GM18951 (cell line): ENCODE measurements around the gene NPLOC4.
A peak's percentile ranks its signal among the peaks of the same experiment; 100 is the strongest.

Experiments used
- POLR2A ChIP-seq: IDR thresholded peaks from 4 replicates; pipeline ENCODE4 v1.6.1; 2011; ENCODE audit warnings: mild to moderate bottlenecking; ENCODE audit not compliant: insufficient read length, insufficient read depth; ENCODE audit errors: extremely low read depth
- in situ Hi-C: fragments of 300-500 bp; cut with MboI; formaldehyde crosslinking; loops from one replicate; pipeline ENCODE4 v1.12.0; 2022; ENCODE audit warnings: low sequenced_read_pairs, mixed read lengths, inconsistent platforms; ENCODE audit not compliant: unreplicated experiment

NPLOC4 gene

DNA sequence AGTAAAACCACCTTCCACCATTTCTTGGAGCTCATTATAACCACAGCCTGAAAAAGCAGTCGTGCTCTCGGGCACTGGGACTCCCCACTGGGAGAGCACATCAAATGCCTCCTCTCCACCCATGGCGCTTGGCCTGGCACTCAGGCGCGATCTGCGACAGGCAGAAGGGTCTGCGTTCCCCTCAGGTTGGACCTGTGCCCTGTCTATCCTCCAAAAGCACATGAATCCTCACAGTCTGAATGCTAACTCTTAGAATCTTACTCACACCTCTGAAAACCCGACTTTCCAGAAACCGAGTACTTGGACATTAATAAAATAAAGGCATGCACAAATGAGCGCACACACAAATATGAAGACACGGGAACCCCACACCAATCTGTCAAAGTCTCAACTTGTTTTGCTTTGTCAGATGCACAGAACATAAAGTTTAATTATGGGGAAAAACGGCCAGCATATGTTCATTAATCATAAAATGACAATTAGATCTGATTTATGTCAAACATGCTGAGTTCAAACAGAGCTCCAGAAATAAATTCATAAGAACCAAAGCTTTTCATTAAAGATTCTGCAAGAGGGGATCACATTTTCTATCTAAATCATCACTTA is 64.2 kb downstream of the NPLOC4 start:
- in situ Hi-C loops = no loop called here
- no peak for TF ChIP-seq POLR2A

DNA sequence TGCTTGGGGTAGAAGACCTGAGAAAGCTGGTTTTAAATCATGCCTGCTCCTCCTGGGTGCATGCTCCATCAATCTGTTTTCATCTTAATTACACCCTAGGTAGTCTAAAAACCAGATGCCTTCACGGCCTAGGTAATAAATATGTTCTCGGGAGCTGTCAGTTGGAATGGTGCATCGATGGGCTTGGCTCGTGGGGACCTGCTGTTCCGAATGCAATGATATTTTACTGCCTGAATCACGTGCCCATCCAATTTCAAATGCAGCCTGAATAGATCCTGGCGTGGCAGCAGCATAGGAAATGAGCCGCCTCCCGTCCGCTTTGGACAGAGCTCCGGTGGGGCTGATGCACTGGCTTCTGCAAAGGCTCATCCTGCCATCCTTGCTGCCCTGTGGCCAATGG is 65.9 kb downstream of the NPLOC4 start:
- in situ Hi-C loops = no loop called here

DNA sequence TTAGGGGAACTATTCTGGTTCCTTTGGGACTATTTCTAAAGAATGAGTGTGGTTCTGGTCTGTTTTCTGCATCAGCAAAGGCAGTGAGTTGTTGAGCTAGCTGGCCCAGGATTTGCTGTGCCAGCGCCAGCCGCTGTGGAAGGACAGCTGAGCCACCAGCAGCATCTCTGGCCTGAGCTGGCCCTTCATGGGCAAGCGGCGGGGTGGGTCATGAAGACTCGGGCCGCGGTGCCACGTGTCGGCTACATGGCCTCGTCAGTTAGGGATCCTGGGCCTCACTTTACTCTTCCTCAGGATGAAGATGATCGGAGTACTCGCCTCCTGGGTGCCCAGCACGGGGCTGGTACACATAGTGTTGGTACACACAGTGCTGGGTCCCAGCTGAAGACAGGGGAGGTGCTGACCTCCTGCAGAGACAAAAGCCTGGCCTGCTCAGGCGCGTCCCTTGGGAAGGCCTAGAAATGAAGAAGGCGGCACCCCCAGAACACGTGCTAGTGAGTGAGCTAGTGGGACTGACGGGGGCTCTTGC is 66.9 kb downstream of the NPLOC4 start:
- in situ Hi-C loops = no loop called here
- no peak for TF ChIP-seq POLR2A

More for the DNA sequence above, 65.9 kb downstream of the NPLOC4 start:
- TF ChIP-seq POLR2A = no peak

DNA sequence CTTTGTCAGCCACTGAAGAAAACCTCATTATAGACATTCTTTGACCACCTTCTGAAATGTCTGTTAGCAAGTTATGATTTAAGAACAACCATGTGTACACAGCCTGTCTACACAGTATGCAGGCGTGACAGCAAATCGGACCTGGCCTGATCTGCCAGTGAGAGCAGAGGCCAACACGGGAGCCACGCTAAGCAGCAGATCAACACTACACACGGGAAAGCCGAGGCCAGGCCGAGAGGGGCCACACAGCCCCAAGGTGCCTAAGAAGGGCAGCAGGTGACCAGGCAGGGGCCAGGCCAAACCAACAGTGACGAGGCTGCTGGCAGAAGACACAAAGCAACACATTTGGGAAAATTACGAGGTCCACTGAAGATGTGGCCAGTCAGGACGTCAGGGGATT is 68.5 kb downstream of the NPLOC4 start:
- no peak for TF ChIP-seq POLR2A
- in situ Hi-C loops = no loop called here

DNA sequence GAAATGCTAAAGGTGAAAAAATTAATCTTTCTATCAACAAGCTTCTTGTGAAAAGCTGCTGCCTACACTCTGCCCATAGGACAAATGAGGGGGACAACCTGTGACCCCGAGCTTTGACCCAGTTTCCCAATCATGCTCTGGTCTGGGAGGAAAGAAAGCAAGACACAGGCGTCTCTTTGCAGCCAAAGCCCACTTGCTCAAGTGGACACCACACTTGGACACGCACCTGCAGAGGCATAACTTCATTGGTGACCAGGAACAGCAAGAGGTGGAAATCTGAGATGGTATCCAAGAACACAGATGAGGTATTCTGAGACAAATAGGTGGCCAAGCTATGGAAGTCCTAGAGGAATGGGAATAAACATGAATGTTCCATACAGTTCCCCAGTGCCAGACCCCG is 69.7 kb downstream of the NPLOC4 start:
- in situ Hi-C loops = no loop called here
- TF ChIP-seq POLR2A = no peak

DNA sequence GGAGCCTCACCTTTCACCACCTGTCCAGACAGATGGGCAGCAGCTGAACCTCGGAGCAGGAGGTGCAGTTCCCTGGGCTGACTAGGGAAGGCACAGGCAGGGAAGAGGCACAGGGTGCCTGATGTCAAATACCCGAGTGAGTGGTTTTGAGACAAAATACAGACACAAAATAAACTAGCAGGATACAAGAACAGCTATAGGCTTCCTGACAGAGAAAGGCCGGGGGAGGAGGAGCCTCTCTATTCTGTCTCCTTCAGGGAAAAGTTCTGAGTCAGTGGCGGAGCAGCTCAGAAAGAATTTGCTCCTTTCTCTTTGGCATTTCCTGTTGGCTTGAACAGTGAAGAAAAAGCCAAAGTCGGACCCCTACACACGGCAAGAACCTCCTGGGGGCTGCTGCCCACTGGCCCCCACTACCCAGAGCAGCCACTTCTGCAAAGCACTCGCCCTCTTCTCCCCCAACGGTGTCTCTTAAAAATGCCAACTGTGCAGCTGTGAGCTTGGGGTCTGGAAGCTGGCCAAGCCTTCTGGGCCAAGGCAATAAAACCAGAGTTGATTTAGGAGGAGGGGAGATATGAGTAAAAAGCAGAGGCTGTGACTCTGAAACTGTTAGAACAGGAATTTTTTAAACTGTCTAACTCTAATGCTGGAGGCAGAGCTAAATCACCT is 70.3 kb downstream of the NPLOC4 start:
- no peak for TF ChIP-seq POLR2A
- in situ Hi-C loops = no loop called here

DNA sequence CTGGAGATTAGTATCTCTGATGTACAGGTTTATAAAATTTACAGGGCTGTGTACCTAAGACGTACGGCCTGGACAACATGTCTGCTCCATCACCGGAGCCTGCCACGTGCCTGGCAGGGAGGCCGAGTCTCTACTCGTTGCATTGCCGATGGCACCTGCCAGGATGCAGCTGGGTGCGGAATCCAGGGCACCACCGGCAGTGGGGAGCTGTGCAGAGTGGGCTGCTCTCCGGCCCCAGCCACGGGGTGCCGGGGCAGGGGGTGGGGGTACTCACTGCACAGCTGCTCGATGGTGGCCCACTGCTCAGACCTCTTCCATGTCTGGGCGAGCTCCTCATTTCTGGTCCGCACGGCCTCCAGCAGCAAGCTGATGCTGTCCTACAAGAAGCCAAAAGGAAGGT is 71.7 kb downstream of the NPLOC4 start:
- in situ Hi-C loops = no loop called here
- TF ChIP-seq POLR2A = no peak

DNA sequence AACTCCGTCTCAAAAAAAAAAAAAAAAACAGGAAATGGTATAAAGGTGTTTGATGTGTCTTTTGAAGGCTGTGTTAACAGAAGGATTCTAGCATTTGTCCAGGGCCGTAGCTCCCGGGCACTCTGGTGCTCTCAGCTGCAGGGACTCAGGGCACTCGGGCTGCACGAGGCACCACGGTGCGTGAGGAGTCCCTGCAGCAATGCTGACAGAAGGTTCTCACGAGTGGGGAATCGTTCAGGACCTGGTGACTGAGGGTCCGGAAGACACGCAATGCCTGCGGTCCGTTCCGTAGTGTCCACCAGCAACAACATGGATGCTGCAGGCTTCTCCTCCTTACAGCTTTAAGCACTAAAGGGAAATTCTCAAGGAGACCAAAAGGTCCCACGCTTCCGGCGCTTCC is 72.1 kb downstream of the NPLOC4 start:
- in situ Hi-C loops = no loop called here
- TF ChIP-seq POLR2A = no peak

DNA sequence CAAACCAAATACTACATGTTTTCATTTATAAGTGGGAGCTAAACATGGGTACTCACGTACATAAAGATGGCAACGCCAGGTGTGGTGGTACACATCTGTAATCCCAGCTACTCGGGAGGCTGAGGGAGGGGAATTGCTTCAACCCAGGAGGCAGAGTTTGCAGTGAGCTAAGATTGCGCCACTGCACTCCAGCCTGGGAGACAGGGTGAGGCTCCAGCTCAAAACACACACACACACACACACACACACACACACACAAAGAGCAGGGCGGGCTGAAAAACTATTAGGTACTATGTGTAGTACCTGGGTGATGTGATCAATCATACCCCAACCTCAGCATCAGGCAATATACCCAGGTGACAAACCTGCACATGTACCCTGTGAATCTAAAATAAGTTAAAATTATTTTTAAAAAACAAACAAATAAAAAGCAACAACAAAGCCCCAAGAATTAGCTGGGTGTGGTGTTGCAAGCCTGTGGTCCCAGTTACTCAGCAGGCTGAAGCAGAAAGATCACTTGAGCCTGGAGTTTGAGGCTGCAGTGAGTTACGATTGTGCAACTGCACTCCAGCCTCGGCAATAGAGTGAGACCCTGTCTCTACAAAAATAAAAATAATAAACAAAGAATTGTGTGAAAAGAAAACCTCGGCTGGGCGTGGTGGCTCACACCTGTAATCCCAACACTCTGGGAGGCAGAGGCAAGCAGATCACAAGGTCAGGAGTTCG is 72.9 kb downstream of the NPLOC4 start:
- in situ Hi-C loops = no loop called here
- no peak for TF ChIP-seq POLR2A

DNA sequence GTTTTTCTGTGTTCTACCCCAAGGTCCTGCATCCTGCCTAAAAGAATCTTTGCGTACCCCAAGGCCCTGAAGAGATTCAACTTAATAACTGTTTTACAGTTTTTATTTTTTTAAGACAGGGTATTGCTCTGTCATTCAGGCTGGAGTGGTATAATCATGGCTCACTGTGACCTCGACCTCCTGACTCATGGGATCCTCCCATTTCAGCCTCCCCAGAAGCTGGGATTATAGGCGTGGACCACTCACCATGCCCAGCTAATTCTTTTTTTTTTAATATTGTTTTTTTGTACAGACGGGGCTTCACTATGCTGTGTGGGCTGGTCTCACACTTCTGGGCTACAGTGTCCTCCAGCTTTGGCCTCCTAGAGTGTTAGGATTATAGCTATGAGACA is 75.4 kb downstream of the NPLOC4 start:
- in situ Hi-C loops = no loop called here

DNA sequence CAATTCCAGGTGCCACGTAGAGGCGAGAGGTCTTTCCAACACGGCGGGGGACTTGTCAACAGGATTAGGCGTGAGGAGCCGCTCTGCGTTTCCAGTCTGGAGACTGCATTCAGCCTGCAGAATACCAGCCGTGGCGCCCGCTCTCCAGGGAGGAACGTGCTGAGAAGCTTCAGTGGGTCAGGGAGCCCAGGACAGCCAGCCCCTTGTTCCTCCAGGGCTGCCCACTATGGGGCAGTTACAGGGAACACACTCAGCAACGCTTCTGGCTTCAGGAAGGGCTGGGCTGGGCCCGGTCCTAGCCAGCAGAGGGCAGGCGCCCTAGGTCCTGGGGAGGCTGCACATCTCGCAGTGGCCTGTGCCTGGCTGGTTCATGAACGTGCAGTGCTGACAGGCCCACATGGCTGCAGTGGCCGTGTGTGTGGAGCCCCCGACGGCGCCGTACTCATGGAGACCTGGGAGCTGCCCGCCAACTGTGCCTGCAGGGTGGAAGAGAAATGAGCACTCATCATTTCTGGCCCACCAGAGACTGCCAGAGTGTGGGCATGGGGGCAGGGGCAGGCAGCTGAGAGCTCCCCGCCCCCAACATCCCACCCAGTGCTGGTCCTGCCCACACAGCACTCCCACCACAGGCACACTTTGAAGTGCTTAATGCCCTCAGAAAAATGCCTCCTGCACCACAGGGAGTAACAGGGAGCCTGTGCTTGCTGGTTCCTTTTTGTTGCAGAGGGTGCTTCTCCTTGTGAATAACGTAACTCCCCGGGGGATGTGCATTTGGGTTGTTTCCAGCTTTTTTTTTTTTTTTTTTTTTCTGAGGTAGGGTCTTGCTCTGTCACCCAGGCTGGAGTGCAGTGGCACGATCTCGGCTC is 77.7 kb downstream of the NPLOC4 start:
- peak; percentile 6 for TF ChIP-seq POLR2A
- in situ Hi-C loops = no loop called here

More for the DNA sequence above, 75.4 kb downstream of the NPLOC4 start:
- no peak for TF ChIP-seq POLR2A

DNA sequence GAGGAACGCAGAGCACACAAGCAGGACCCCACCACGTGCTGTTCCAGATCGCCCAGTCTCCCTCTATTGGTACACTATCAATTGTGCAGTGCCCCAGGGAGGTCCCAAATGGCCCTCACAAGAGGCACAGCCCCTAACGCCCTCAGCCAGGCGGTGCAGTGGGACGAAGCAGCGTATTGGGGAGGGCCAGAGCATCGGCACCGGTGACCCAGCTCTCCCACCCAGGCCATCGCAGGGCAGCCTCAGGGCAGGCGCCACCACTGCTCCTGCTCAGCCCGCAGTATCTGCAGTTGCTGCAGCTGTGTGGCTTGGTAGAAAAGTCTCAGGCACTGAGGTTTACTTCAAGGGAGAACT is 78.8 kb downstream of the NPLOC4 start:
- no peak for TF ChIP-seq POLR2A
- in situ Hi-C loops = no loop called here
